Hepatocyte (in vitro differentiated cells): ENCODE measurements around the gene HMGCS2.

Source experiments
- EZH2 ChIP-seq: fragments of 200-600 bp; sonication (generic); IDR thresholded peaks from 2 replicates; pipeline ENCODE4 v1.6.1; 2016; ENCODE audit warnings: antibody characterized with exemption, mild to moderate bottlenecking, borderline replicate concordance
- EZH2phosphoT487 ChIP-seq: fragments of 200-600 bp; sonication (generic); IDR thresholded peaks from one replicate; pipeline ENCODE4 v1.6.1; 2018; ENCODE audit warnings: antibody characterized with exemption, mild to moderate bottlenecking, low read depth, moderate library complexity; ENCODE audit not compliant: unreplicated experiment, severe bottlenecking
- TF ChIP-seq, protein P1 (sequence below): fragments of 200-600 bp; sonication (generic); IDR thresholded peaks from 2 replicates; pipeline ENCODE4 v1.5.1; 2016; ENCODE audit warnings: antibody characterized with exemption, mild to moderate bottlenecking; ENCODE audit not compliant: poor library complexity

DNA sequence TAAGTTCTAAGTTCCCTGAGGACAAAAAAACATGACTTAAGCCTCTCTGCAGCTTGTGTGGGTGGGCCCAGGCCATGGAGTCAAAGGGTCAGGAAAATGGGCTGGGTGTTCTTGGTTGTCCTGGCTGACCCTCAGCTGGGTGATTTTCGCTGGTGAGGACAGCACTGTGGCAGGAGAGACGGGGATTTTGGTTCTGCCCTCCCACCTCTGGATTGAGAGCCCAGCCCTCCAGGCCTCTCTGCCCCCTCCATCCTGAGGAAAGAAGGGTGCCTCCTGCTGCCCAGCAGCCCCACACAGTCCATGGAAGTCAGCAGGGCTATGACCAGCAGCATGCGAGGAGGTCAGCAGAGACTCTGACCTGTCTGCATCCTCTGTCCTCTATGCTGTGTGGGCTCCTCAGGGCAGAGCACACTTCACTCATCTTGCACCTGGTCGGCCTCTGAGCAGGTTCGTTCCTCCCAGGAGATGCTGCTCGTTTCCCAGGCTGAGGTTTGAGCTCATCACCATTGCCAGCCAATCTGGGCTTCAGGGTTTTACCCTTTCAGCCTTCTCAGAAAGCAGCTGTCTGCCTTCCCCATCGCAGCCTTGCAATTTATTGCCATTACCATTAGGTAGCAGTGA lies 30.5 kb downstream of the HMGCS2 start:
- no peak for TF ChIP-seq EZH2
- TF ChIP-seq, protein P1, sequence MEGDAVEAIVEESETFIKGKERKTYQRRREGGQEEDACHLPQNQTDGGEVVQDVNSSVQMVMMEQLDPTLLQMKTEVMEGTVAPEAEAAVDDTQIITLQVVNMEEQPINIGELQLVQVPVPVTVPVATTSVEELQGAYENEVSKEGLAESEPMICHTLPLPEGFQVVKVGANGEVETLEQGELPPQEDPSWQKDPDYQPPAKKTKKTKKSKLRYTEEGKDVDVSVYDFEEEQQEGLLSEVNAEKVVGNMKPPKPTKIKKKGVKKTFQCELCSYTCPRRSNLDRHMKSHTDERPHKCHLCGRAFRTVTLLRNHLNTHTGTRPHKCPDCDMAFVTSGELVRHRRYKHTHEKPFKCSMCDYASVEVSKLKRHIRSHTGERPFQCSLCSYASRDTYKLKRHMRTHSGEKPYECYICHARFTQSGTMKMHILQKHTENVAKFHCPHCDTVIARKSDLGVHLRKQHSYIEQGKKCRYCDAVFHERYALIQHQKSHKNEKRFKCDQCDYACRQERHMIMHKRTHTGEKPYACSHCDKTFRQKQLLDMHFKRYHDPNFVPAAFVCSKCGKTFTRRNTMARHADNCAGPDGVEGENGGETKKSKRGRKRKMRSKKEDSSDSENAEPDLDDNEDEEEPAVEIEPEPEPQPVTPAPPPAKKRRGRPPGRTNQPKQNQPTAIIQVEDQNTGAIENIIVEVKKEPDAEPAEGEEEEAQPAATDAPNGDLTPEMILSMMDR, result no peak
- no peak for TF ChIP-seq EZH2phosphoT487
